ENCODE data around the gene ATAD2B.

DNA sequence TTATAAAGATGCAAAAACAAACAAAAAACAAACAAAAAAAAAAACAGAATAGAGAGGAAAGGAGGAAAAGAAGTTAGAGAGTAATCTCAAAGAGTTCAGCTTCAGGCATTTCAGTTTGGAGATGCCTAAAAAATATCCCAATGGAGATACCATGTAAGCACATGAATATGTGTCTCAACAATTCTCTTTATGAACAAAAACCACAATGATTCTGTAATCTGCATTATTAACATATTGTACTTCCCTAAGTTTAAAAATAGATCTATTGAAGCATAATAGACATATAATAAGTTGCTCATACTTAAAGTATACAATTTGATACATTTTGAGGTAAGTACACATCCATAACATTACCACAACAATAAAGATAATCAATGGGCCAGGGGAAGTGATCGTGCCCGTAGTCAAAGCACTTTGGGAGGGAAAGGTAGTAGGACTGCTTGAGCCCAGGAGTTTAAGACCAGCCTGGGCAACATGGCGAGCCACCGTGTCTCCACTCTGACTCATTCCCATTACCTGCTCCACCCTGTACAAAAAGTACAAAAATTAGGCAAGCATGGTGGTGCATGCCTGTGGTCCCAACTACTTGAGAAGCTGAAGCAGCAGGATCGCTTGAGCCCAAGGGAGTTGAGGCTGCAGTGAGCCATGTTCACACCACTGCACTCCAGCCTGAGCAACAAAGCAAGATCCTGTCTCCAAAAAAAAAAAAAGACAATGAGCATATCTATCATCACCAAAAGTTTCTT is 158.9 kb downstream of the ATAD2B start:
- TF ChIP-seq MYC (IDR thresholded peaks at IDR 0.05; ENCODE audit: low read depth, low read length) (no peak), CTCF (IDR thresholded peaks at IDR 0.05; ENCODE audit: low read depth, low read length) (no peak), MAX (IDR thresholded peaks at IDR 0.05; ENCODE audit: low read depth, low read length) (no peak), POLR2A (IDR thresholded peaks at IDR 0.05; ENCODE audit: extremely low read depth, insufficient read length) (no peak)

Measured in NB4 (cell line).